ENCODE measurements around the gene CCR3.

Gene CCR3

GRCh38 chr3:46208167-46208704, 34.0 kb upstream of the CCR3 start, which contains the start of gene CCR1:
Gene CCR1 (minus strand): TSS chr3:46208313. CDS start chr3:46204313, 4,000 bp downstream.
- no peak within 1 kb of the TSS for H3K23ac ChIP-seq (ENCODE audit: low read depth, low read length, poor library complexity)
- H2BK12ac ChIP-seq (ENCODE audit: low read length), result no peak within 1 kb of the TSS
- peak; percentile 18 for DNase-seq (ENCODE audit: low spot score)
- no CpG with 5 or more reads among the region's 3 CpGs for WGBS, 2 donors (ENCODE audit: extremely low coverage in 2 of 2, insufficient read length in 2 of 2, insufficient replicate concordance in 1 of 2)
- H3K4ac ChIP-seq (ENCODE audit: low read length), result no peak within 1 kb of the TSS
- no peaks in the 10 kb centered on the region for H3K27me3 ChIP-seq (ENCODE audit: control insufficient read depth in 3 of 3, insufficient read depth in 3 of 3, low read depth in 1 of 3, low read length in 3 of 3)
- H2BK120ac ChIP-seq (ENCODE audit: low read depth, low read length), result no peak within 1 kb of the TSS
- H2BK15ac ChIP-seq (ENCODE audit: low read length), result no peak within 1 kb of the TSS
- H3K14ac ChIP-seq (ENCODE audit: low read length), result no peak within 1 kb of the TSS
- H4K8ac ChIP-seq (ENCODE audit: low read depth, low read length), result no peak within 1 kb of the TSS
- H4K91ac ChIP-seq (ENCODE audit: low read depth, low read length, poor library complexity), result no peak within 1 kb of the TSS
- no peaks in the 10 kb centered on the region for H3K36me3 ChIP-seq (replicated peaks in 1 of 2; ENCODE audit: control insufficient read depth in 2 of 2, insufficient read depth in 2 of 2, low read length in 2 of 2)
- no peak within 1 kb of the TSS for H2AK5ac ChIP-seq (ENCODE audit: low read depth, low read length)
- H3K27ac ChIP-seq (replicated peaks; ENCODE audit: low read length), result no peak within 1 kb of the TSS
- peak within 1 kb of the TSS; percentile 81 for H2AFZ ChIP-seq (ENCODE audit: low read length)
- no peaks in the 10 kb centered on the region for H3K9me3 ChIP-seq (replicated peaks in 1 of 2; ENCODE audit: control insufficient read depth in 2 of 2, insufficient read depth in 1 of 2, low read depth in 1 of 2, low read length in 2 of 2)
- H3K4me1 ChIP-seq (ENCODE audit: control insufficient read depth in 2 of 2, insufficient read depth in 1 of 2, low read depth in 1 of 2, low read length in 2 of 2), result no peaks in the 10 kb centered on the region
- no peak within 1 kb of the TSS for H3K18ac ChIP-seq (ENCODE audit: low read length)
- H3K4me3 ChIP-seq (ENCODE audit: low read length in 2 of 2), result no peak within 1 kb of the TSS
- no peaks in the 10 kb centered on the region for H3K79me1 ChIP-seq (ENCODE audit: low read depth, low read length)
- no peak within 1 kb of the TSS for H2BK5ac ChIP-seq (ENCODE audit: low read length)
- H3K4me2 ChIP-seq (ENCODE audit: insufficient read depth, low read length, poor library complexity, severe bottlenecking), result no peak within 1 kb of the TSS
- H3K9ac ChIP-seq (ENCODE audit: low read depth, low read length, poor library complexity), result no peak within 1 kb of the TSS

GRCh38 chr3:46209053-46209452, 33.2 kb upstream of the CCR3 start:
- Histone ChIP-seq H2BK5ac (ENCODE audit: low read length) (no peak overlapping the region), H2BK12ac (ENCODE audit: low read length) (no peak overlapping the region), H2AK5ac (ENCODE audit: low read depth, low read length) (no peak overlapping the region), H4K91ac (ENCODE audit: low read depth, low read length, poor library complexity) (no peak overlapping the region), H3K23ac (ENCODE audit: low read depth, low read length, poor library complexity) (no peak overlapping the region), H3K36me3 (replicated peaks in 1 of 2; ENCODE audit: control insufficient read depth in 2 of 2, insufficient read depth in 2 of 2, low read length in 2 of 2) (no peaks in the 10 kb centered on the region), H3K9ac (ENCODE audit: low read depth, low read length, poor library complexity) (no peak overlapping the region), H3K4me2 (ENCODE audit: insufficient read depth, low read length, poor library complexity, severe bottlenecking) (no peak overlapping the region), H3K4me3 (ENCODE audit: low read length in 2 of 2) (no peak overlapping the region), H3K4me1 (ENCODE audit: control insufficient read depth in 2 of 2, insufficient read depth in 1 of 2, low read depth in 1 of 2, low read length in 2 of 2) (no peaks in the 10 kb centered on the region), H3K9me3 (replicated peaks in 1 of 2; ENCODE audit: control insufficient read depth in 2 of 2, insufficient read depth in 1 of 2, low read depth in 1 of 2, low read length in 2 of 2) (no peaks in the 10 kb centered on the region), H3K79me1 (ENCODE audit: low read depth, low read length) (no peaks in the 10 kb centered on the region), H4K8ac (ENCODE audit: low read depth, low read length) (no peak overlapping the region), H2BK15ac (ENCODE audit: low read length) (no peak overlapping the region), H2BK120ac (ENCODE audit: low read depth, low read length) (no peak overlapping the region), H3K4ac (ENCODE audit: low read length) (no peak overlapping the region), H3K14ac (ENCODE audit: low read length) (no peak overlapping the region), H3K27ac (replicated peaks; ENCODE audit: low read length) (no peak overlapping the region), H3K18ac (ENCODE audit: low read length) (no peak overlapping the region), H2AFZ (ENCODE audit: low read length) (no peak overlapping the region), H3K27me3 (ENCODE audit: control insufficient read depth in 3 of 3, insufficient read depth in 3 of 3, low read depth in 1 of 3, low read length in 3 of 3) (no peaks in the 10 kb centered on the region)
- DNase-seq (ENCODE audit: low spot score), result no peak
- WGBS, 2 donors (ENCODE audit: extremely low coverage in 2 of 2, insufficient read length in 2 of 2, insufficient replicate concordance in 1 of 2), result no CpG with 5 or more reads among the region's 2 CpGs

- H3K4me2 ChIP-seq (ENCODE audit: insufficient read depth, low read length, poor library complexity, severe bottlenecking), result no peak overlapping the region
- no peaks in the 10 kb centered on the region for H3K27me3 ChIP-seq (ENCODE audit: control insufficient read depth in 3 of 3, insufficient read depth in 3 of 3, low read depth in 1 of 3, low read length in 3 of 3)
- H2BK15ac ChIP-seq (ENCODE audit: low read length), result no peak overlapping the region
- H3K18ac ChIP-seq (ENCODE audit: low read length), result no peak overlapping the region
- no peaks in the 10 kb centered on the region for H3K9me3 ChIP-seq (replicated peaks in 1 of 2; ENCODE audit: control insufficient read depth in 2 of 2, insufficient read depth in 1 of 2, low read depth in 1 of 2, low read length in 2 of 2)
- no peak overlapping the region for H3K27ac ChIP-seq (replicated peaks; ENCODE audit: low read length)
- no peak overlapping the region for H3K4me3 ChIP-seq (ENCODE audit: low read length in 2 of 2)
- no peaks in the 10 kb centered on the region for H3K36me3 ChIP-seq (replicated peaks in 1 of 2; ENCODE audit: control insufficient read depth in 2 of 2, insufficient read depth in 2 of 2, low read length in 2 of 2)
- H2AFZ ChIP-seq (ENCODE audit: low read length), result no peak overlapping the region
- no peak overlapping the region for H2AK5ac ChIP-seq (ENCODE audit: low read depth, low read length)
- no peak overlapping the region for H3K9ac ChIP-seq (ENCODE audit: low read depth, low read length, poor library complexity)
- no peak overlapping the region for H2BK120ac ChIP-seq (ENCODE audit: low read depth, low read length)
- no peak overlapping the region for H3K4ac ChIP-seq (ENCODE audit: low read length)
- no peak overlapping the region for H2BK12ac ChIP-seq (ENCODE audit: low read length)
- no peak overlapping the region for H3K23ac ChIP-seq (ENCODE audit: low read depth, low read length, poor library complexity)
- no peaks in the 10 kb centered on the region for H3K4me1 ChIP-seq (ENCODE audit: control insufficient read depth in 2 of 2, insufficient read depth in 1 of 2, low read depth in 1 of 2, low read length in 2 of 2)
- H3K14ac ChIP-seq (ENCODE audit: low read length), result no peak overlapping the region
- H4K91ac ChIP-seq (ENCODE audit: low read depth, low read length, poor library complexity), result no peak overlapping the region
- no peaks in the 10 kb centered on the region for H3K79me1 ChIP-seq (ENCODE audit: low read depth, low read length)
- no peak for DNase-seq (ENCODE audit: low spot score)
- H4K8ac ChIP-seq (ENCODE audit: low read depth, low read length), result no peak overlapping the region
- no peak overlapping the region for H2BK5ac ChIP-seq (ENCODE audit: low read length)
- WGBS, 2 donors (ENCODE audit: extremely low coverage in 2 of 2, insufficient read length in 2 of 2, insufficient replicate concordance in 1 of 2), result no CpG with 5 or more reads among the region's 3 CpGs
Measured at GRCh38 chr3:46209746-46210470, 32.4 kb upstream of the CCR3 start.

- Histone ChIP-seq H3K4me3 (ENCODE audit: low read length in 2 of 2) (no peak overlapping the region), H2BK12ac (ENCODE audit: low read length) (no peak overlapping the region), H3K36me3 (replicated peaks in 1 of 2; ENCODE audit: control insufficient read depth in 2 of 2, insufficient read depth in 2 of 2, low read length in 2 of 2) (no peaks in the 10 kb centered on the region), H3K4me2 (ENCODE audit: insufficient read depth, low read length, poor library complexity, severe bottlenecking) (no peak overlapping the region), H2BK15ac (ENCODE audit: low read length) (no peak overlapping the region), H3K23ac (ENCODE audit: low read depth, low read length, poor library complexity) (no peak overlapping the region), H4K8ac (ENCODE audit: low read depth, low read length) (no peak overlapping the region), H3K9me3 (replicated peaks in 1 of 2; ENCODE audit: control insufficient read depth in 2 of 2, insufficient read depth in 1 of 2, low read depth in 1 of 2, low read length in 2 of 2) (no peaks in the 10 kb centered on the region), H4K91ac (ENCODE audit: low read depth, low read length, poor library complexity) (no peak overlapping the region), H2BK120ac (ENCODE audit: low read depth, low read length) (no peak overlapping the region), H3K14ac (ENCODE audit: low read length) (no peak overlapping the region), H3K27me3 (ENCODE audit: control insufficient read depth in 3 of 3, insufficient read depth in 3 of 3, low read depth in 1 of 3, low read length in 3 of 3) (no peaks in the 10 kb centered on the region), H2AFZ (ENCODE audit: low read length) (no peak overlapping the region), H3K27ac (replicated peaks; ENCODE audit: low read length) (no peak overlapping the region), H3K4ac (ENCODE audit: low read length) (no peak overlapping the region), H2BK5ac (ENCODE audit: low read length) (no peak overlapping the region), H2AK5ac (ENCODE audit: low read depth, low read length) (no peak overlapping the region), H3K9ac (ENCODE audit: low read depth, low read length, poor library complexity) (no peak overlapping the region), H3K79me1 (ENCODE audit: low read depth, low read length) (no peaks in the 10 kb centered on the region), H3K18ac (ENCODE audit: low read length) (no peak overlapping the region), H3K4me1 (ENCODE audit: control insufficient read depth in 2 of 2, insufficient read depth in 1 of 2, low read depth in 1 of 2, low read length in 2 of 2) (no peaks in the 10 kb centered on the region)
- no CpG with 5 or more reads among the region's 6 CpGs for WGBS, 2 donors (ENCODE audit: extremely low coverage in 2 of 2, insufficient read length in 2 of 2, insufficient replicate concordance in 1 of 2)
- no peak for DNase-seq (ENCODE audit: low spot score)
Measured at GRCh38 chr3:46212101-46212500, 30.2 kb upstream of the CCR3 start.

Measured in neuronal stem cell (in vitro differentiated cells).